GM19438 (cell line): ENCODE results near the gene EIF3C.
"Not testable (repeated sequence)": the region's sequence is repeated elsewhere in the genome, so short reads cannot be mapped to it uniquely, and the experiment has no call there.

Experiments used
- ATAC-seq: cut with Tn5 transposase; IDR thresholded peaks from one replicate; pipeline ENCODE4 v1.9.1; 2021; ENCODE audit warnings: low read depth; ENCODE audit not compliant: unreplicated experiment

Gene EIF3C

GRCh38 chr16:28746618-28747350 is 35.5 kb downstream of the EIF3C start:
- ATAC-seq, result not testable (repeated sequence)

- peak; percentile 95 for ATAC-seq
Measured at GRCh38 chr16:28749997-28750465, 38.8 kb downstream of the EIF3C start.

- ATAC-seq, result peak; percentile 58
Measured at GRCh38 chr16:28750469-28751067, 39.3 kb downstream of the EIF3C start.

GRCh38 chr16:28751487-28751886 is 40.2 kb downstream of the EIF3C start, which contains the start of gene NPIPB9:
Gene NPIPB9 (plus strand): TSS chr16:28751787.
- not testable (repeated sequence) for ATAC-seq

GRCh38 chr16:28781697-28782096 is 70.4 kb downstream of the EIF3C start:
- not testable (repeated sequence) for ATAC-seq

- ATAC-seq, result not testable (repeated sequence)
Measured at GRCh38 chr16:28782357-28782756, 71.1 kb downstream of the EIF3C start.
